Measurements from ENCODE around the gene GSKIP. TPM values are rescaled to one million over a fixed set of nuclear protein-coding genes. Genes with fewer than 3 reads are reported as not detected.
A peak's percentile ranks its signal among the peaks of the same experiment; 100 is the strongest.

GSKIP gene
- total RNA-seq, 1 donor from 2014 or later, result 15.6 TPM

DNA sequence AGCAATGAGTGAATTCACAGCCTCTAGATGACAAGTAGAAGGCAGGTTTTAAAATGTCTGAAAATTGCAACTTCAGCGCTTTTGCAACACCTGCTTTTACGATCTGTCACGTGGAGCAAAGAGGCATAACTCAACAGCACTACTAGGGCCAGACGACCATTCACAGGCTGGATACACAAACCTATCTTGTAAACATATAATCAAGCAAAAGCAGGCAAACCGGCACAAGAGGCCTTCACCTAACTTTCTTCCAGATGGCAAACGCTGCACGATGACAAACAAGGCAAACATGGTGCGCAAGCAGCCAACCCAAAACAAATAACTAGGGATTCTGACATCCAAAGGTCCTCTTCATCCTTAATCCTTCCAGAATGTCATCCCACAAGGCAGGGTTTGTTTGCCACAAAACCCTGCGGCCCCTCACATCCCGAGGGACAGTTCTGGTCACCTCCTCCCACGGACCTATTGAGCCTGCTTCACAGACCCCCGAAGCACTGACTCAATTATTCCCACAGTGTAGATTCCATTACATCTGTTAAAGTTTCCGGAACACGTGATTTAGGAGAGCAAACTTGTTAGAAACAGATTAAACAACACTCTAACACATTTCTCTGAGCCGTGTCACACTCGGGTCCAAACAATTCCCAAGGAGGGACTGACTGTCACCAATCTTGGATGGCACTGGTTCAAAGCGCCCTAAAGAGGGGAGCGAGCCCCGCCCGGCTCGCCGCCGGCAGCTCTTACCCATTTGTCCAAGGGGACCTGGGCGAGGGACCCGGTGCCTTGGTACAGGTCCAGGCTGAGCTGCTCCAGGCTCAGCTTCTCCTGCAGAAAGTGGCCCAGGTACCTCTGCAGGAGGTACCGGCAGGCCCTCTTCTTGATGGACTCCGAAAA, 1.0 kb upstream of the GSKIP start:
- H3K4me1 Mint-ChIP-seq (ENCODE audit: unreplicated experiment), result peaks cover 40% of the 10 kb centered on the region
- no peaks in the 10 kb centered on the region for H3K9me3 Mint-ChIP-seq (ENCODE audit: unreplicated experiment)
- TF ChIP-seq, protein P1, sequence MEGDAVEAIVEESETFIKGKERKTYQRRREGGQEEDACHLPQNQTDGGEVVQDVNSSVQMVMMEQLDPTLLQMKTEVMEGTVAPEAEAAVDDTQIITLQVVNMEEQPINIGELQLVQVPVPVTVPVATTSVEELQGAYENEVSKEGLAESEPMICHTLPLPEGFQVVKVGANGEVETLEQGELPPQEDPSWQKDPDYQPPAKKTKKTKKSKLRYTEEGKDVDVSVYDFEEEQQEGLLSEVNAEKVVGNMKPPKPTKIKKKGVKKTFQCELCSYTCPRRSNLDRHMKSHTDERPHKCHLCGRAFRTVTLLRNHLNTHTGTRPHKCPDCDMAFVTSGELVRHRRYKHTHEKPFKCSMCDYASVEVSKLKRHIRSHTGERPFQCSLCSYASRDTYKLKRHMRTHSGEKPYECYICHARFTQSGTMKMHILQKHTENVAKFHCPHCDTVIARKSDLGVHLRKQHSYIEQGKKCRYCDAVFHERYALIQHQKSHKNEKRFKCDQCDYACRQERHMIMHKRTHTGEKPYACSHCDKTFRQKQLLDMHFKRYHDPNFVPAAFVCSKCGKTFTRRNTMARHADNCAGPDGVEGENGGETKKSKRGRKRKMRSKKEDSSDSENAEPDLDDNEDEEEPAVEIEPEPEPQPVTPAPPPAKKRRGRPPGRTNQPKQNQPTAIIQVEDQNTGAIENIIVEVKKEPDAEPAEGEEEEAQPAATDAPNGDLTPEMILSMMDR (IDR thresholded peaks at IDR 0.05), result no peak
- DNase-seq (ENCODE audit: extremely low spot score, unreplicated experiment), result no peak
- H3K4me3 Mint-ChIP-seq (ENCODE audit: unreplicated experiment), result peak overlapping the region; percentile 92
- no peaks in the 10 kb centered on the region for H3K27me3 Mint-ChIP-seq (ENCODE audit: unreplicated experiment)
- no peaks in the 10 kb centered on the region for H3K36me3 Mint-ChIP-seq (ENCODE audit: unreplicated experiment)
- peak overlapping the region; percentile 79 for H3K27ac Mint-ChIP-seq (ENCODE audit: unreplicated experiment)

DNA sequence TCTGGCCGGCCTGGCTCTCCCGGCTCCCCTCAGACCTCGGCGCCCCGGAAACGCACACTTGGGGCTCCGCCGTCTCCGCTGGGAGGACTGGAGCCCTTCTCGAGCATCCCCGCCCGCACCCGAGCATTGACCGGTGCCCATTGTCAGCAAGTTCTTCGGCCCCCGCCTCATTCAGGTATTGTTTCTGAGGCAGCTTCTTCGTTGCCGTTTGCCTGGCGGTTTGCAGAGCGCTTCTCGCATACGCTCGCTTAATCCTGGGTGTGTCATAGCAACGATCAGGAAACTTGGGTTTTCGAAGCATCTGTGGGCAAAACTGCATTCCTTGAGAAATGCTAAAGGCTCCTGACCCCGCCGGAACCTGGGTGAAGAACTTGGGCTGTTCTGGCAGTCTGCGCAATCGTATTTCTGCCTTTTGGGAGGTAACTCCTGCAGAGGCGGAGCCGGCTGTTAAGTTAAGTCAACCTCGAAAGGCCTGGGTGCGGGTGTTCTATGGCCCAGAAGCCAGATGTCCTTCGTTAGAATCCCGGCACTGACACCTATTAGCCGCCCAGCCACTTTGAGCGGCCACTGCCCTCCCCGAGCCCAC, 518 bp downstream of the GSKIP start:
- Mint-ChIP-seq H3K27me3 (ENCODE audit: unreplicated experiment) (no peaks in the 10 kb centered on the region), H3K4me1 (ENCODE audit: unreplicated experiment) (peaks cover 40% of the 10 kb centered on the region), H3K9me3 (ENCODE audit: unreplicated experiment) (peaks cover 3% of the 10 kb centered on the region), H3K4me3 (ENCODE audit: unreplicated experiment) (peak overlapping the region; percentile 83), H3K36me3 (ENCODE audit: unreplicated experiment) (peaks cover 3% of the 10 kb centered on the region), H3K27ac (ENCODE audit: unreplicated experiment) (peak overlapping the region; percentile 76)
- TF ChIP-seq, protein P1 (IDR thresholded peaks at IDR 0.05), result no peak
- no peak for DNase-seq (ENCODE audit: extremely low spot score, unreplicated experiment)

DNA sequence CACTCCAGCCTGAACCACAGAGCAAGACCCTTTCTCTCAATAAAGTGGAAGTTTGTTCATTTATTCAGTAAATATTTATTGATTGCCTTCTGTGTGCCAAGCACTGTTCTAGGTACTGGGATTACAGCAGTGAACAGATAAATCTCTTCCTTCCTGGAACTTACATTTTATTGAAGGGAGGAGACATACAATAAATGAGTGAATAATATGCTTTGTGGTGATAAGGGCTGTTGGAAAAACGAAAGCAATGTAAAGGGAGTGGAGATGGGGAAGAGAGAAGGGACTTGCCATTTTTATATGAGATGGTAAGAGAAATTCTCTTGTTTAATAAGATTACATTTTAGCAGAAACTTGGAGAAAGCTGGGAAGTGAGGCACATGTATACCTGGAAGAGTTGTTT, 1.6 kb downstream of the GSKIP start:
- TF ChIP-seq, protein P1 (IDR thresholded peaks at IDR 0.05), result no peak
- Mint-ChIP-seq H3K4me3 (ENCODE audit: unreplicated experiment) (peak overlapping the region; percentile 83), H3K27me3 (ENCODE audit: unreplicated experiment) (no peaks in the 10 kb centered on the region), H3K36me3 (ENCODE audit: unreplicated experiment) (peaks cover 7% of the 10 kb centered on the region), H3K27ac (ENCODE audit: unreplicated experiment) (no peak overlapping the region), H3K4me1 (ENCODE audit: unreplicated experiment) (peaks cover 36% of the 10 kb centered on the region), H3K9me3 (ENCODE audit: unreplicated experiment) (peaks cover 7% of the 10 kb centered on the region)
- no peak for DNase-seq (ENCODE audit: extremely low spot score, unreplicated experiment)

DNA sequence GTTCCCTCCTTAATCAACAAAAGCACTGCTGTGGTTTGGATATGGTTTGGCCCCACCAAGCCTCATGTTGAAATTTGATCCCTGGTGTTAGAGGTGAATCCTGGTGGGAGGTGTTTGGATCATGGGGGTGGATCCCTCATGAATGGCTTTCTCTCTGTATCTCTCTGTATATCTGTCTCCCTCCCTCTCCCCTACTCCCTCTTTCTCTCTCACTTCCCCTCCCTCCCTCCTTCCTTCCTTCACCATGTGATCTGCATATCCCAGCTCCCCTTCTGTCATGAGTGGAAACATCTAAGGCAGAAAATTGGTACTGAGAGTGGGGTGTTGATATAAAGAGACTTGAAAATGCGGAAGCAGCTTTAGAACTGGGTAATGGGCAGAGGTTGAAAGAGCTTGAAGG, 5.2 kb downstream of the GSKIP start:
- Mint-ChIP-seq H3K36me3 (ENCODE audit: unreplicated experiment) (peaks cover 7% of the 10 kb centered on the region), H3K9me3 (ENCODE audit: unreplicated experiment) (peaks cover 7% of the 10 kb centered on the region), H3K4me3 (ENCODE audit: unreplicated experiment) (no peak overlapping the region), H3K27me3 (ENCODE audit: unreplicated experiment) (no peaks in the 10 kb centered on the region), H3K27ac (ENCODE audit: unreplicated experiment) (no peak overlapping the region), H3K4me1 (ENCODE audit: unreplicated experiment) (peaks cover 13% of the 10 kb centered on the region)
- TF ChIP-seq, protein P1 (IDR thresholded peaks at IDR 0.05), result no peak
- DNase-seq (ENCODE audit: extremely low spot score, unreplicated experiment), result no peak

DNA sequence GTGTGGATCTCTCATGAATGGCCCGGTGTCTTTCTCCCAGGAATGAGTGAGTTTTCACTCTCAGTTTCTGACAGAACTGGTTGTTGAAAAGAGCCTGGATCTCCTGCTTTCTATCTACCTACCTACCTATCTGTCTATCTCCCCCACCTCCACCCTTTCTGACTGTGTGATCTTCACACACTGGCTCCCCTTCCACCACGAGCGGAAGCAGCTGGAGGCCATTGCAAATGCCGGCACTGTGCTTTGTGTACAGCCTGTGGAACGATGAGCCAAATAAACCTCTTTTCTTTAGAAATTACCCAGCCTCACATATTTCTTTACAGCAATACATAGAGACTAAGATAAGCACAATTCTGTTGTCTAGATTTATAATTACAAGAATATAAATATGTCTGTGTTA, 7.2 kb downstream of the GSKIP start:
- TF ChIP-seq, protein P1 (IDR thresholded peaks at IDR 0.05), result no peak
- Mint-ChIP-seq H3K4me3 (ENCODE audit: unreplicated experiment) (no peak overlapping the region), H3K4me1 (ENCODE audit: unreplicated experiment) (no peaks in the 10 kb centered on the region), H3K27ac (ENCODE audit: unreplicated experiment) (no peak overlapping the region), H3K36me3 (ENCODE audit: unreplicated experiment) (peaks cover 9% of the 10 kb centered on the region), H3K9me3 (ENCODE audit: unreplicated experiment) (peaks cover 7% of the 10 kb centered on the region), H3K27me3 (ENCODE audit: unreplicated experiment) (no peaks in the 10 kb centered on the region)
- no peak for DNase-seq (ENCODE audit: extremely low spot score, unreplicated experiment)
